Effector CD4-positive, alpha-beta T cell (primary cell): ENCODE measurements around the gene TEX54.
A peak's percentile ranks its signal among the peaks of the same experiment; 100 is the strongest.
"Not testable (repeated sequence)": the region's sequence is repeated elsewhere in the genome, so short reads cannot be mapped to it uniquely, and the experiment has no call there.

ENCODE experiments used
- DNase-seq: peaks from one replicate; pipeline ENCODE4 v3.0.0-alpha.2; 2020

Gene TEX54

DNA sequence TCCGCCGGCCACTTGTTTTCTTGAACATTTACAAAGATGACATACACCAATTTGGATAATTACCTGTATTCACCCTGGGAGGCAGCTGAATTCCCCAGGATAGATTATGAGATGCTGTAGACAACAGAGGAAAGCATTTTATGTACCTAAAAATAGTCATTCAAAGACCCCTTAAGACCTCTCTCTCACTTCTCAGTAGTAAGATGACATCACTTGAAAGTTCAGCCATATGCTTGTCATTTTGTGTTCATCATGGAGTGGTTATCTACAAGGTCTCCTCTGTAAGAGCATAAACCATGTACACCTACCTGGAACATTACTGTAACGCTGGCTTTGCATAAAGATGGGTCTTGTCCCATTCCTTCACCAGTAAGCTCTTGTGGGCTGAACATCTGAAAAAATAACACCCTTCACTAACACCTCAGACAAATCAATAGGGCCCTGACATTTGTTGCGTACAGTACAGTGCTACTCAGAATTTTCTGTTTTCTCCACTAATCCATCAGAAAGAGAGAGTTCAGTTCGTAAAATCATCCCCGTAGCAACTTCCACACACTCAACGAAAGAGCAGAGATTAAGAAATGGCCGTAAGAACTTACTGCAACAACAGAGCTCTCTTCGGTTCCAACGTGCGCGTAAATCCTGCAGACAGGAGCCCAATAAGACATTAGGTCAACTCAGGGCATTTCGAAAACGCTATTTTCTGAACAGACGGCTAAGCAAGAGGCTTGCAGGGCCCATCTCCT is 22.4 kb upstream of the TEX54 start:
- no peak for DNase-seq

DNA sequence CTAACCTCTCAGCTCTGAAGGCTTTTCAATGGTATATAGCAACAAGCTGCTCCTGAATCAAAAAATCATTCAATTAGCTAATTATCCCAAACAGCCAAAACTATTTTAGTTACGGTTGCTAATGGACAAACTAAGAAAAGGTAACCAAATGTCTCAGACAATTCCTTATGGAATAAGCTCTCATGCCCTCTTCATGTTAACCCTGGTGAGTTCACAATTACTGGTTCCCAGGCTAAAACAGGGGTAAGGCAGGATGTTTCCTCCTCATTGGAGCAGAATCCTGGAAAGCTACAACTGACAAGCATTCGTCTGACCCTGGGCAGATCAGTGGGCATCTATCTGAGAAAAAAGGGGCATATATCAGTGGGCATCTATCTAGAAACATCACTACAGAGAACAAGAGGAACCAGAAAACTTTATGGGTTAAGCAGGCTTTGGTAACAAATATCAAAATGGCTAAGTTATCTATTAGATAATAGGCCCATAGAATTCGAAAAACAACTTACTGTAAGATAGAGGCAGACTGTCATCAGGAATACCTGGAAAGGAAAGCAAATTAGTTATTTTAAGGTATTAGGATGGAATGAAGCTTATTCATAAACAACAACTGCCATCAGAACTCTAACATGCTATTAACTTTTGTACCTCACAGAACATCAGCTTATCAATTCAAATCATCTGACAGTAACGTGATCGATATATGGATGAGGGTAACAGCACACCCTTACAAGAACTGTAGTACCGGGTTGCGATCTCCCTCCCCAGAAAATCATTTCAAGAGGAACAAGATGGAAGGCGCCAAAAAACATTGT is 21.6 kb upstream of the TEX54 start:
- no peak for DNase-seq

DNA sequence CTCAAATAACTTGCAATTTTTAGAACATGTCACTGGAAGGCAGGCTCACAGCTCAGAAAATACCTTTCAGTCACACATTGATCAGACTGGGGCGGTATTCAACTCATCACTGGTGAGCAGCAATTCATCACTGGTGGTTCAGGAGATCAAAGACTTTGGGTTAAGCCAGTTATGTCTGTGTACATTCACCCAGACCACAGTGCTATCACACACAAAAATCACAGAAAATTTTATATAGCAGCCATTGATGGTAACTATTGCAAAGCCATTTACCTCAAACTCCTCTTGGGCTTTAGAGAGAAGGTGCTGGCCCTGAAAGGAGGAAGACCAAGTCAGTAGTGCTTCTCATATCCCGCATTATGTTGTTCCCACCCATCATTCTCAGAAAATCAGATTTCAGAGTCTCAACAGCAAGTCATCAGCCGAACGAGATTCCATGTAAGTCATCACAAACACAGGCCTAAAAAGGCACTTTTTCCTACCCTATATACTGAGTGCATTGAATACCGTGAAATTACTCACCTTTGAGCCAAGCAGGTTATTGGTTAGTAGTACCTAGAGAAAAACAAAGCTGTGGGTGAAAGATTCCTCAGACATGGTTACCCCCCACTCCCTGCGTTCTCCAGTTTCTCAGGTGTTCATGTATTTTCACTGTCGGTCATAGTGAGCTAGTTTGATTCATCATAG is 20.8 kb upstream of the TEX54 start:
- DNase-seq: no peak

DNA sequence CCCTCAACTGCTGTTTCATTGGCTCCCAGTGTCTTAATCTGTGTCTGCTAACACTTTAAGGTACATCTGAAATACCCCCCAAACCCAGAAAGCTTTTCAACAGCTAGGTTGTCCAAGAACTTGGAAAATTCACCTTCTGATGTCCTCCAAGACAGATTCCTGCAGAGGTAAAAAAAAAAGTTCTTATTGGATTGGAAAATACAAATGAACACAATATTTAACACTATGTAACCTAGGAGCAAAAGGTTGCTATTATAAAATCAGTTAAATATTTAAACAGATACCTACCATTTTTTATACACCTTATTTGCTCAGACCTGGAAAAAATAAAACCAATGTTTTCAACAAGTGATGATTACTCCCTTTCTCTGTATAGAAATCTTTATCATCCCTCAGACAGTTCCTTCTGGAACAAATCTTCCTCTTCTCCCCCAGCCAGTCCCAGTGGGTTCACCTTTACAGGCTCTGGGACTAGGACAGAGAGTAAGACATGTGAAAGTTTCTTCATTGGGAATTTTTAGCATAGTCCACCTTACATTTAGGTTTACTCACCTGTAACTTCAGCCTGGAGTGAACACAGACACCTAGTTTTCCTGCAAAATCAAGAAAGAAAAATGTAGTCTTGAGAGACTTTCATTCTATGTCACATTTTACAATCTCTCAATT is 20.0 kb upstream of the TEX54 start:
- DNase-seq: no peak

DNA sequence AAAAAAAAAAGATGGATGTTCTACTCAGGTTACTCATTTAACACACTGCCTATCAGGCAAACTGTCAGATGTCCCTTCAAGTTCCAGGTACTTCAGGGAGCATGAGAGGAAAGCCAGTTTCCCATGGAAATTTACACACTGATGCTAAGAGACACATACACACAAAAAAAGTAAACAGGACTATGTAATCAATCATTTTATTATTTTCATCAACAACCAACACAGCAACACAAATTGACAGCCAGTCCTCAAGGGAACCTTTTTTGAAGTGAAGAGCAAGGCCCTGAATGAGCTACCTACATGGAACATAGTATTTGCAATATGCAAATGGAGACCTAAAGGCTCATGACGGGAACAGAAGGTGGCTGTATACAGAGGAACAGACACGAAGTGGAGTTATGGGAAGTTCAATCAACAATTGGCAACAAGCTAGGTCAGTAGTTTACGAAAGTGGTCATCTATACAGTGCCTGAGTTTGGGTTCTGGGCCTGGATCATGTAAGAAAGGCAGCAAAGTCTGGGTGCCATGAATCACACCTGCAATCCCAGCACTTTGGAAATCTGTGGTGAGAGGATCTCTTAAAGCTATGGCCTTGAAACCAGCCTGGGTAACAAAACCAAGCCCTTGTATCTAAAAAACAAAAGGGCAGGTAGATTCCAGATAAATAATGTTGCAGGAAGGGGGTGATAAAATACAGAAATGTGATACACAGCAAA is 19.3 kb upstream of the TEX54 start:
- DNase-seq: no peak

DNA sequence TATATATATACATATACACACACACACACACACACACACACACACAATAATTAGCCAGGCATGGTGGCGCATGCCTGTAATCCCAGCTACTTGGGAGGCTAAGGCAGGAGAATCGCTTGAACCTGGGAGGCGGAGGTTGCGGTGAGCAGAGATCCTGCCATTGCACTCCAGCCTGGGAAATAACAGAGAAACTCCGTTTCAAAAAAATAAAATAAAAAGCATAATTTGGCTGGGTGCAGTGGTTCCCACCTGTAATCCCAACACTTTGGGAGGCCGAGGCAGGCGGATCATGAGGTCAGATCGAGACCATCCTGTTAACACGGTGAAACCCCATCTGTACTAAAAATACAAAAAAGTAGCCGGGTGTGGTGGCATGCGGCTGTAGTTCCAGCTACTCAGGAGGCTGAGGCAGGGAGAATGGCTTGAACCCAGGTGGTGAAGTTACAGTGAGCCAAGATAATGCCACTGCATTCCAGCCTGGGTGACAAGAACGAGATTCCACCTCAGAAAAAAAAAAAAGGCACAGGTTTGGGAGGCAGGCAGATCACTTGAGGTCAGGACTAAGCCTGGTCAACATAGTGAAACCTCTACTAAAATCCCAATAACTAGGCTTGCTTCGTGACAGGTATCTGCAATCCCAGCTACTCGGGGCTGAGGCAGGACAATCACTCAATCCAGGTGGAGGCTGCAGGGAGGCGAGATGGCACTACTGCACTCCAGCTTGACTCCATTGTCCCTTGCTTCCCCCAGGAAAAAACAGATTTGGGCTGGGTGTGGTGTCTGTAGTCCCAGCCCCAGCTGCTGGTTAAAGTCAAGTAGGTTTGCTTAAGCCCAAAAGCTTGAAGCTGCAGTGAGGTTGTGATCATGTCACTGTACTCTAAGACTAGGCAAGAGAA is 18.5 kb upstream of the TEX54 start:
- DNase-seq: no peak

DNA sequence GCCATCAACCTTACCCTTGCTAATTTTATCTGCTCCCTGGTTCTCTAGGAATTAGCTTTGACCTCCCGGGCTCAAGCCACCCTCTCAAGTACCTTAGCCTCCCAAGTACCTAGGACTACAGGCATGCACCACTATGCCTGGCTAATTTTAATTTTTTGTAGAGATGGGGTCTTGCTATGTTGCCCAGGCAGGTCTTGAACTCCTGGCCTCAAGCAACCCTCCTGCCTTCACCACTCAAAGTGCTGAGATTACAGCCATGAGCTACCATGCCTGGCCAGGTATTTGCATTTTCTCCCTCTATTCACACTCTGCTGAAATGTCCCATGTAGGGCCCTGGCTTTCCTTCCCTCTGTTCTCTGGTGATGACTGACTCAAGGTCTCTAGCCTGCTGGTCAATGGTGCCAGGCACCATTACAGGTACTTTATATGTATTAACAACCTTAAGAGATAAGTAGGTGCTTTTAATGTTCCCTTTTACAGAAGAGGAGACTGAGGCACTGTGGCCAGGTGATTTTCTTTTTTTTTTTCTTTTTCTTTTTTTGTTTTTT is 15.2 kb upstream of the TEX54 start:
- no peak for DNase-seq

DNA sequence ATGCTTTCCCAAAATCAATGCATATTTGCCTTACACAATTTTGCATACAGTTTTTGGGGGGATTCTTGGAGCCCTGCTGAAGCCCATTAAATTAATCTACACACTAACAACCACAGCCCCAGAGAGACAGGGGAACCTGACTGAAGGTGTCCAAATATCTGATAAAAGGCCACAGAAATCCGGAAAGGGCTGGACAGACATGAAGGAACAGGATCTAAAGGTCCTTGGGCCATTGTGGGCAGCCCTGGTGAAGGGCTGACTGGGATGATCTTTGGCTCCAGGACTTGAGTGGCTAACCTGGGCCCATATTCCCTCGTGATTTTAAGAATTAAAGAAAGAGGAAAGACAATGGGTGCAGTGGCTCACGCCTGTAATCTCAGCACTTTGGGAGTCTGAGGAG is 13.5 kb upstream of the TEX54 start:
- no peak for DNase-seq

DNA sequence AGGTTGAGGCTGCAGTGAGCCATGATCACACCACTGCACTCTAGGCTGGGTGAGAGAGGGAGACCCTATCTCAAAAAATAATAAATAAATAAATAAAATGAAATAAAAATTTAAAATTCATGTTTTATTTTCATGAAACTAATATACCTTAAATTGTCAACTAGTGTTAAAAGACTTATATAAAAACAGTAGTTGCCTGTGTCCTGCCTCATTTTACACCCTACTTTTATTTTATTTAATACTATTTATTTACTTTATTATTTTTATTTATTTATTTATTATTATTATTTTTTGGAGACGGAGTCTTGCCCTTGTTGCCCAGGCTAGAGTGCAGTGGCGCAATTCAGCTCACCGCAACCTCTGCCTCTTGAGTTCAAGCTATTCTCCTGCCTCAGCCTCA is 11.5 kb upstream of the TEX54 start:
- DNase-seq: no peak

DNA sequence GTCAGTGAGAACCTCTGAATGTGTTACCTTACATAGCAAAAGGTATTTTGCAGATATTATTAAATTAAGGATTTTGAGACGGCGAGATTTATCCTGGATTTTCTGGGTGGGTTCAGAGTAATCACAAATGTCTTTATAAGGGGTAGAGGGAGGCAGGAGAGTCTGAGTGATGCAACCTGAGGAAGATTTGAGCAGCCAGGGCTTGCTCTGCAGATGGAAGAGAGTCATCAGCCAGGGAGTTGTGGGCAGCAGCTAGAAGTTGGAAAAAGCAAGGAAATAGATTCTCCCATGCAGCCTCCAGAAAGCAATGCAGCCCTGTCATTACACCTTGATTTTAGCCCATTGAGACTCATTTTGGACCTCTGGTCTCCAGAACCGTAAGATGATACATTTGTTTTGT is 10.8 kb upstream of the TEX54 start:
- no peak for DNase-seq

DNA sequence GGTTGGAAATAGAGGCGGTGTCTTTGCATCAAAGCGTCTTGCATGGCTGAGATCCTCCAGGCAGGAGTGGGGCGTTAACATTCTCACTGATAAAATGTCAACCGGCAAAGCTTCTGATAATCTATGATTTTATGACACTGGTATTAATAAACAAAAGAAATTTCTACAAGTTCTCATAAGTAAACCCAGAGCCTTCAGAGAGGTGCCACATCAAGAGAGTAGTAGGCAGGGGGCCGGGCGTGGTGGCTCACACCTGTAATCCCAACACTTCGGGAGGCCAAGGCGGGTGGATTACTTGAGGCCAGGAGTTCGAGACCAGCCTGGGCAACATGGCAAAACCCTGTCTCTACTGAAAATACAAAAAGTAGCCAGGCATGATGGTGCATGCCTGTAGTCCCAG is 10.2 kb upstream of the TEX54 start:
- DNase-seq: not testable (repeated sequence)

DNA sequence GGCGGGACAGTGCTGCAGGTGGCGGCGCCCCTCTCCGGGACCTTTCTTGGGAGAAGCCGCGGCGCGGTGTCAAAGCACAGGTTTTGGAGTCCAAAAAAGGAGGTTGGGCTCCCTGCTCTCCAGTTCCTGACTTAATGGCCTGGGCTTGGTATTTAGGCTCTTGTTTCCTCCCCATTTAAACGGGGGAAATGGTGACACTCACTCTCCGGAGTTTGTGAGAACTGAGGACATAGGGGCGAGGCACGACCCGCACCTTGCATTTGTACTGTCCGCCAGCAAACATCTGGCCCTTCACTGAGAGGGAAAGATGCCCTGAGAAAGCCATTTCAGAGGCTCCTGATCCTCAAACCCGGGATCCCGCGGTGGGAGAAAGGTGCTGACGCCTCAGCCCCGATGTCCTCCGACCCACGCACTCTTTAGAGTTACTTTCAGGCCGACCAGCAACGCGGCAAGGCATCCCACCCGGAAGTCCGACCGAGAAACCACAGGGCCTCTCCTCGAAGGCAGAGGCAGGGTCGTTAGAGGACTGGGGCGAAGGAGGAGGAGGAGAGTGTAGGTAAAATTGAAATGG is 9.6 kb upstream of the TEX54 start:
- no peak for DNase-seq

DNA sequence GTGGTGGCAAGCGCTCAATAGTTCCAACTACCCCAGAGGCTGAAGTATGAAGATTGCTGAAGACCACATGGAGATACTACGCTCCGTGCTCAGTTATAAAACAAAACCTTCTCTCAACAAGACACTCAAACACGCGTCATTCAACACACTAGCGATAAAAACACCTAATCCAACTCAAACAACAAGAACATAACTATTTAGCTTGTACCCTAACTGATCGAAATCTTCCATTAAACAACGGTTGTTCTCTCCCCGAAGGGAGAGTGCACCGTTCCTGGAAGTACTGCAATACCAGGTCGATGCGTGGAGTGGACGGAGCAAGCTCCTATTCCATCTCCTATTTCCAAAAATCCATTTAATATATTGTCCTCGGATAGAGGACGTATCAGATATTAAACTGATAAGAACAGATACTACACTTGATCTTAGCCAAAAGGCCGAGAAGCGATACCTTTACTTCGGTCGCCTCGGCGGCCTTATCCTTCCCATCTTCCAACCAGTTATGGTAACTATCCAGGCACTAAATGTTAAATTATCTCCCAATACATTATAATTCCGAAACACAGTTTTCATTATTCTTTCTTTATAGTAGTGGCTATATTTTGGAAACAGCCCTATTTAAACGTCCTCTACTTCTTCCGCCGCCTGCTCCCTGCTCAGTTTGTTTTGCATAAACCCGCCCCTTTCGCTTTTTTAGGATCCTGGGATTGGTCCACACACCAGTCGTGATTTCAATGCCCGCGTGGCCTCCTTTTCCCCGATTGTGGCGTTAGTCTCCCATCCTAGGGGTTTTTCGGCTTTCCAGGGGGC is 8.9 kb upstream of the TEX54 start:
- DNase-seq: peak; percentile 77

DNA sequence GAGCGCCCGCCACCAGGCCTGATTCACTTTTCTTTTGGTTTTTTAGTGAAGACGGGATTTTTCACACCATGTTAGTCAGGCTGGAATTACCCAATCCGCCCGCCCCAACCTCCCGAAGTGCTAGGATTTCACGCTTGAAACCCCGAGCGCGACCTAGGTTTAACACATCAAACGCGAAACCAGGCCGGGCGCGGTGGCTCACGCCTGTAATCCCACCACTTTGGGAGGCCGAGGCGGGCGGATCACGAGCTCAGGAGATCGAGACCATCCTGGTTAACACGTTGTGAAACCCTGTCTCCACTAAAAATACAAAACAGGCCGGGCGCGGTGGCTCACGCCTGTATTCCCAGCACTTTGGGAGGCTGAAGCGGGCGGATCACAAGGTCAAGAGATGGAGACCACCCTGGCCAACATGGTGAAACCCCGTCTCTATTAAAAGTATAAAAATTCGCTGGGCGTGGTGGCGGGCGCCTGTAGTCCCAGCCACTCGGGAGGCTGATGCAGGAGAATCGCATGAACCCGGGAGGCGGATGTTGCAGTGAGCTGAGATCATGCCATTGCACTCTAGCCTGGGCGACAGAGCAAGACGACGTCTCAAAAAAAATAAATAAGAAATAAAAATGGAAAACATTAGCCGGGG is 8.2 kb upstream of the TEX54 start:
- DNase-seq: peak; percentile 74

DNA sequence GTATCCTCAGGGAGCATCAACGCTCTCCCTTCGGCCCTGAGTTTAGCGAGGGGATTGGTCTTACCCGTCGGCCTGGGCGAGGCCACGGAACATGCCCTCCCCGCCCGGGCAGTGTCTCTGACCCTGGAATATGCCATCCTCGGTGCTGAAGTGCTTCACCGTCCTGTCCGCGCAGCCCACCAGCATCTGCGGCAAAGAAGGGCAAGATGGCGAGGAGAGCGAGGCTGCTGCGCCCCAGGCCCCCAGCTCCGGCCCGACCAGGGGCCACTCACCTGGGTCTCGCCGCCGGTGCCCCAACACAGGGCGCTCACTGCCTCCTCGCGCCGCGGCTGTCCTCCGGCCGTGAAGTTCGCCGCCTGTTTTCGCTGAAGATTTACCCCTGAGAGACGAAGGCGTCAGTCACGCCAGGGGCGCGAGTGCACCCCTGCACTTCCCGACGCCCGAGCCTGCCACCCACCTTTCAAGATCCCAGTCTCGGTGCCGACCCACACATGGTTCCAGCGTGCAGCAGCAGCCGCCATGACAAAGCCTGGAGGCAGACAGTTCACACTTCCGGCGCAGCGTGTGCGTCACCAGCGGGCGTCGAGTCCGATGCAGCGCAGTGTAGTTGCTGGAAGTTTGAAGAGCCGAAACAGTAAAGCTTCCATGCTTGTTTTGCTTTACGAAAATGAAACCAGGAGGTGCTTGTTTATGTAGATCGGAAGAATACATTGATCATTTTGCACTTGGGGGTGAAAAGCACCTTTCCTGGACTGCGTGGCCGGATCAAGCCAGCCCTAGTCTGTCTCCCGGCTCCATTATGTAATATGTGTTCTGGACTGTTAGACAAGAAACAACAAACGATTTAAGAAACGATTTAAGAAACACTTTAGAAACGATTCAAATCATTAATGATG is 6.7 kb upstream of the TEX54 start, which contains the start of gene WDR74:
TSS of gene WDR74 (minus strand) at position 541 of the 896 bp plus-strand sequence. CDS start at position 521, 20 bp downstream.
- peak; percentile 90 for DNase-seq

DNA sequence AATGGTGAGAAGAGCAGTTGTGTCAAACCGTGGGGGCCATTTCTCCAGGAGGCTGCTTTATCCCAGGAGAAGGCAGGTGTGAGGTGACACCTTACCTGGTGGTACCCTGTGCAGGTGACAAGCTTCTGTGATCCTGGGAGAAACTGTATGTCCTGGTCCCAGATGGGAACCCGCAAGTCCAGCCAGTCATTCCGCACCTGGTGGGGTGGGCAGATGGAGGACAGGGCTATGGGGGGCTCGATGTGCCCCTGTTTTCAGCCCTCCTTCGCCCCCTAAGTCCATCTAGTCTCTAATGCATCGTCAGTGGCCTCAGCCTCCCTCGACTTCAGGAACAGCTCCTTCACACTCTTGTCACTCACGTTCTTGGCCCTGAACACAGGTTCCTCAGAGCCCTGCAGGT is 2.7 kb upstream of the TEX54 start:
- no peak for DNase-seq

DNA sequence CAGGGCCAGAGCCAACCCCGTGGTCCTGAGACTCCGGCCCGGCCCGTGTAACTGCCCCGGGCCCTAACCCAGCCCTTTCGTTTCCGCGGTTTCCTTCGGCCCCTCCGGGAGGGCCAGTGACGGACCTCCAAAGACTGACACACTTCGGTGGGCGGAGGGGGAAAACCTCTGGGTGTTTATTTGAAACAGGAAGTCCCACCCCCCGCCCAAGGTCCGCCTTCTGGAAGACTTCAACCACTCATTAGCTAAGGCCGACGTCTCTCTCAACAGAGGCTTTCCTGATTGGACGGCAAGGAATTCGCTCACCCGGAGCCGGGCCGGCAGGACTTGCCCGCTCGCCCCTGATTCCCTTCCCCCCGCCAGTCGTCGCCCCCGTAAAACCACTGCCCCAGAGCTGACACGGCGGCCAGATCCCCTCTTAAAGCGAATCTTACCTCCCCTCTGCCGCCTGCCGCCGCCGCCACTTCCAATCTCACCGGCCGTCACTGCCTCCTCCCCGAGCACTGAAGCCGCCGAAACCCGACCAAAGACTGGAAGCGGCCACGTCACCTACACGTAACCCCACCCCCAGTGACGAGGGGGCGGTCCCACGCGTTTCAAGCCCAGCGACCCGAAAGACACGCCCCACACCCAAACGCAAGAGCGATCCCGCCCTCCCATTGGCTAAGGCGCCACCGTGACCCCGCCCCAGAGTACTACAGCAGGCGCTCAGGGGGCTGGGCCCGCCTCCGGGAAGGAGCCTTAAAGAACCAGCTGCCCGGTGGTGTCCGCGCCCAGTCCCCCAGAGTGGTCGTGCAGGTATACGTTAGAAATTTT is 913 bp downstream of the TEX54 start, which contains the start of gene STX5:
TSS of gene STX5 (minus strand) at position 532 of the 816 bp plus-strand sequence. CDS start 808 bp downstream, outside the sequence.
- DNase-seq: peak; percentile 99
